ENCODE data around the gene GGT7.

The GGT7 gene

DNA sequence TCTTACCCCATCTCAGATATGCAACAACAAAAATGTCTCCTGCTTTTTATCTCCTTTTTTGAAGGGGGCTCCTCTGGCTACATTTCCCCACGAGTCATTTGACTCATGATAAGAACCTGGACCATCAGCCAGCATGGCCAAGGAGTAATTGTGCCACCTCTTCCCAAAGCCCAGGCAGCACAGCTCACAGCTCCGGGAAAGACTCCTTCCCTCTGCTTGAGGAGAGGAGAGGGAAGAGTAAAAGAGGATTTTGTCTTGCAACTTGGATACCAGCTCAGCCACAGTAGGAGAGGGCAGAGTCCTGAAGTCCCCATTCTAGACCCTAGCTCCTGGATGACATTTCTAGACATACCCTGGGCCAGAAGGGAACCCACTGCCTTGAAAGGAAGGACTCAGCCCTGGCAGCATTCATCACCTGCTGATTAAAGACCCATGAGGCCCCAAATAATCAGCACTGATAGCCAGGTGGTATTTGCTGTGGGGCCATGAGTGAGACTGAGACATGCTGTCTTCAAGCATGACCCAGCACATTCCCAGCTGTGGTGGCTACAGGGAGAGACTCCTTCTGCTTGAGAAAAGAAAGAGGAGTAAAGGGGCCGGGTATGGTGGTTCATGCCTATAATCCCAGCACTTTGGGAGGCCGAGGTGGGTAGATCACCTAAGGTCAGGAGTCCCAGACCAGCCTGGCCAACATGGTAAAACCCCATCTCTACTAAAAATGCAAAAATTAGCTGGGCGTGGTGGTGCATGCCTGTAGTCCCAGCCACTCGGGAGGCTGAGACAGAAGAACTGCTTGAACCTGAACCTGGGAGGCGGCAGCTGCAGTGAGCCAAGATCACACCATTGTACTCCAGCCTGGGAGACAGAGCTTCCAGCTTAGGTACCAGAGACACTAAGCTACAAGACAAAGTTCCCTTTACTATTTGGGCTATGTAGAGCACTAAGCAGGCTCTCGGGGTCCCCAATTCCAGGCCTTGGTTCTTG, 75.4 kb downstream of the GGT7 start:
- Histone ChIP-seq H3K27ac (ENCODE audit: low read length) (no peak overlapping the region), H3F3A (ENCODE audit: insufficient read depth, low read length) (no peaks in the 10 kb centered on the region), H3K9ac (ENCODE audit: low read length) (no peak overlapping the region), H3K9me2 (replicated peaks; ENCODE audit: insufficient read depth, low read length) (no peaks in the 10 kb centered on the region), H3K9me3 (replicated peaks; ENCODE audit: insufficient read depth, low read length) (no peaks in the 10 kb centered on the region), H4K20me1 (ENCODE audit: insufficient read depth, low read length) (no peaks in the 10 kb centered on the region), H3K27me3 (replicated peaks; ENCODE audit: insufficient read depth, low read length) (no peaks in the 10 kb centered on the region), H3K79me2 (ENCODE audit: low read length) (peaks cover 93% of the 10 kb centered on the region), H3K36me3 (replicated peaks; ENCODE audit: insufficient read depth, low read length) (no peaks in the 10 kb centered on the region), H3K4me2 (ENCODE audit: low read depth, low read length) (no peak overlapping the region), H3K4me1 (ENCODE audit: low read length) (peaks cover 13% of the 10 kb centered on the region), H3K4me3 (ENCODE audit: low read length) (no peak overlapping the region), H2AFZ (ENCODE audit: low read length) (no peak overlapping the region)
- DNase-seq, result no peak
- TF ChIP-seq, protein P1, sequence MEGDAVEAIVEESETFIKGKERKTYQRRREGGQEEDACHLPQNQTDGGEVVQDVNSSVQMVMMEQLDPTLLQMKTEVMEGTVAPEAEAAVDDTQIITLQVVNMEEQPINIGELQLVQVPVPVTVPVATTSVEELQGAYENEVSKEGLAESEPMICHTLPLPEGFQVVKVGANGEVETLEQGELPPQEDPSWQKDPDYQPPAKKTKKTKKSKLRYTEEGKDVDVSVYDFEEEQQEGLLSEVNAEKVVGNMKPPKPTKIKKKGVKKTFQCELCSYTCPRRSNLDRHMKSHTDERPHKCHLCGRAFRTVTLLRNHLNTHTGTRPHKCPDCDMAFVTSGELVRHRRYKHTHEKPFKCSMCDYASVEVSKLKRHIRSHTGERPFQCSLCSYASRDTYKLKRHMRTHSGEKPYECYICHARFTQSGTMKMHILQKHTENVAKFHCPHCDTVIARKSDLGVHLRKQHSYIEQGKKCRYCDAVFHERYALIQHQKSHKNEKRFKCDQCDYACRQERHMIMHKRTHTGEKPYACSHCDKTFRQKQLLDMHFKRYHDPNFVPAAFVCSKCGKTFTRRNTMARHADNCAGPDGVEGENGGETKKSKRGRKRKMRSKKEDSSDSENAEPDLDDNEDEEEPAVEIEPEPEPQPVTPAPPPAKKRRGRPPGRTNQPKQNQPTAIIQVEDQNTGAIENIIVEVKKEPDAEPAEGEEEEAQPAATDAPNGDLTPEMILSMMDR (IDR thresholded peaks at IDR 0.05; ENCODE audit: low read length), result no peak
- TF ChIP-seq EZH2 (optimal IDR thresholded peaks at IDR 0.05; ENCODE audit: low read depth, low read length) (no peak), EZH2phosphoT487 (IDR thresholded peaks at IDR 0.05; ENCODE audit: low read length) (no peak)
